Upper lobe of left lung (tissue), 6 donors: ENCODE measurements around the gene PCGF3. TPM values are rescaled to one million over a fixed set of nuclear protein-coding genes. Genes with fewer than 3 reads are reported as not detected.
"Not testable (repeated sequence)": the region's sequence is repeated elsewhere in the genome, so short reads cannot be mapped to it uniquely, and the experiment has no call there.

Experiments
- ATAC-seq, 2 donors: fragments of 200-7000 bp; cut with Tn5 transposase; one replicate each; pipeline ENCODE4 v1.9.1; 2022; ENCODE audit warnings: mild to moderate bottlenecking in 2 of 2, moderate library complexity in 2 of 2; ENCODE audit not compliant: low FRiP score in 2 of 2
- DNase-seq, 2 donors: peaks; one replicate each; pipeline ENCODE4 v3.0.0-alpha.2; 2019 to 2020
- H3K27ac ChIP-seq, 4 donors: fragments of 200-600 bp; sonication (generic); one replicate each; pipeline ENCODE4 v1.5.1; 2016 to 2019
- H3K27me3 ChIP-seq, 4 donors: fragments of 200-600 bp; sonication (generic); one replicate each; pipeline ENCODE4 v1.5.1; 2017 to 2019
- H3K36me3 ChIP-seq, 4 donors: fragments of 200-600 bp; sonication (generic); one replicate each; pipeline ENCODE4 v1.5.1; 2016 to 2019
- H3K4me1 ChIP-seq, 4 donors: fragments of 200-600 bp; sonication (generic); one replicate each; pipeline ENCODE4 v1.5.1; 2018 to 2019
- H3K4me3 ChIP-seq, 4 donors: fragments of 200-600 bp; sonication (generic); one replicate each; pipeline ENCODE4 v1.5.1; 2017 to 2019; ENCODE audit warnings: mild to moderate bottlenecking in 2 of 4, moderate library complexity in 1 of 4
- H3K9me3 ChIP-seq, 4 donors: fragments of 200-600 bp; sonication (generic); one replicate each; pipeline ENCODE4 v1.5.1; 2018 to 2019
- CTCF ChIP-seq, 6 experiments: fragments of 450-650 bp in 4 of 6; fragments of 200-600 bp in 2 of 6; sonication (generic) in 2 of 6; IDR thresholded peaks; one replicate each; pipeline ENCODE4 v1.5.1; 2016 to 2019; ENCODE audit warnings: antibody characterized with exemption in 6 of 6
- EP300 ChIP-seq, 4 donors: sonication (generic); formaldehyde crosslinking; IDR thresholded peaks; one replicate each; pipeline ENCODE4 v1.5.1; 2017; ENCODE audit warnings: antibody characterized with exemption in 4 of 4, control low read depth in 2 of 4
- POLR2A ChIP-seq, 4 donors: fragments of 450-650 bp; IDR thresholded peaks; one replicate each; pipeline ENCODE4 v1.5.1; 2016 to 2017; ENCODE audit warnings: antibody characterized with exemption in 4 of 4, mild to moderate bottlenecking in 2 of 4
- POLR2AphosphoS5 ChIP-seq, 2 donors: sonication (generic); formaldehyde crosslinking; IDR thresholded peaks; one replicate each; pipeline ENCODE4 v1.5.1; 2017; ENCODE audit warnings: antibody characterized with exemption in 2 of 2
- WGBS, 2 donors: methylation state at CpG; one replicate each; pipeline ENCODE4 v1.1.5; 2017 to 2018; 5-methylcytosine and 5-hydroxymethylcytosine counted together
- total RNA-seq, 6 donors: library from RNA; depleted of rRNA in 4 of 6; stranded (reverse); fragments of >200 nt in 4 of 6; gene quantifications; one replicate each; pipeline versions ENCODE4 v1.1.0 to v1.2.1, GENCODE V29; 2016 to 2021
- donor health status: DM: no; HTN: no; CAD: no; lungs with moderate emphysema.
- donor health status: DM: no; HTN: yes; CAD: no; lungs with severe emphysema.

PCGF3 gene
- total RNA-seq, 6 donors from 2014 or later = 36.4 to 150 (median 41.0) TPM

GRCh38 chr4:776743-777441 is 71.3 kb downstream of the PCGF3 start:
- 93% methylated on average over 9 of the region's 9 CpGs for WGBS, 2 donors
- no peak for DNase-seq
- H3K27me3 ChIP-seq = no peaks in the 10 kb centered on the region
- H3K4me1 ChIP-seq = peaks cover 26 to 64% (median 39%) of the 10 kb centered on the region in 4 donors
- H3K9me3 ChIP-seq = no peaks in the 10 kb centered on the region
- no peak overlapping the region for H3K4me3 ChIP-seq
- TF ChIP-seq EP300 (IDR thresholded peaks at IDR 0.05) (no peak), POLR2AphosphoS5 (IDR thresholded peaks at IDR 0.05) (no peak), CTCF (IDR thresholded peaks at IDR 0.05) (no peak), POLR2A (IDR thresholded peaks at IDR 0.05) (no peak)
- peaks cover 10 to 80% (median 35%) of the 10 kb centered on the region in 4 donors for H3K36me3 ChIP-seq
- H3K27ac ChIP-seq = no peak overlapping the region
- ATAC-seq = no peak

GRCh38 chr4:777520-778262 is 72.1 kb downstream of the PCGF3 start:
- H3K27ac ChIP-seq = no peak overlapping the region
- no peak for ATAC-seq
- H3K9me3 ChIP-seq = no peaks in the 10 kb centered on the region
- H3K27me3 ChIP-seq = no peaks in the 10 kb centered on the region
- H3K4me1 ChIP-seq = peaks cover 32 to 68% (median 43%) of the 10 kb centered on the region in 4 donors
- TF ChIP-seq POLR2AphosphoS5 (IDR thresholded peaks at IDR 0.05) (no peak), CTCF (IDR thresholded peaks at IDR 0.05) (no peak), POLR2A (IDR thresholded peaks at IDR 0.05) (no peak), EP300 (IDR thresholded peaks at IDR 0.05) (no peak)
- no peak for DNase-seq
- peaks cover 10 to 78% (median 34%) of the 10 kb centered on the region in 4 donors for H3K36me3 ChIP-seq
- no peak overlapping the region for H3K4me3 ChIP-seq
- 83 to 95% methylated on average over 6 of the region's 6 CpGs for WGBS, 2 donors

GRCh38 chr4:779555-779954 is 73.9 kb downstream of the PCGF3 start:
- TF ChIP-seq POLR2A (IDR thresholded peaks at IDR 0.05) (no peak), EP300 (IDR thresholded peaks at IDR 0.05) (no peak), CTCF (IDR thresholded peaks at IDR 0.05) (no peak), POLR2AphosphoS5 (IDR thresholded peaks at IDR 0.05) (no peak)
- Histone ChIP-seq H3K27ac (no peak overlapping the region), H3K36me3 (peaks cover 6 to 59% (median 26%) of the 10 kb centered on the region in 4 donors), H3K4me1 (peaks cover 31 to 58% (median 40%) of the 10 kb centered on the region in 4 donors), H3K27me3 (no peaks in the 10 kb centered on the region), H3K4me3 (no peak overlapping the region), H3K9me3 (no peaks in the 10 kb centered on the region)
- DNase-seq (no peak), ATAC-seq (no peak)
- 90% methylated on average over 1 to 2 of the region's 2 CpGs for WGBS, 2 donors

GRCh38 chr4:780255-780654 is 74.6 kb downstream of the PCGF3 start:
- ATAC-seq, H3K9me3 ChIP-seq, DNase-seq, H3K27me3 ChIP-seq: not testable (repeated sequence)
- 75 to 80% methylated on average over 10 of the region's 10 CpGs for WGBS, 2 donors
- H3K36me3 ChIP-seq = peaks cover 5 to 52% (median 19%) of the 10 kb centered on the region in 4 donors
- peak overlapping the region; percentile 90 to 97 (median 92) for H3K27ac ChIP-seq
- H3K4me1 ChIP-seq = peaks cover 27 to 58% (median 36%) of the 10 kb centered on the region in 4 donors
- H3K4me3 ChIP-seq = peak overlapping the region; percentile 89 to 100 (median 94)

- Histone ChIP-seq H3K27ac (peak overlapping the region; percentile 90 to 97 (median 92)), H3K4me1 (peaks cover 32 to 58% (median 40%) of the 10 kb centered on the region in 4 donors), H3K4me3 (peak overlapping the region; percentile 89 to 100 (median 94)), H3K27me3 (peaks cover 0 to 12% (median 7%) of the 10 kb centered on the region in 4 donors), H3K36me3 (peaks cover 3 to 46% (median 13%) of the 10 kb centered on the region in 4 donors), H3K9me3 (no peaks in the 10 kb centered on the region)
- no peak for DNase-seq
- TF ChIP-seq POLR2A (IDR thresholded peaks at IDR 0.05) = no peak
- no peak for TF ChIP-seq CTCF (IDR thresholded peaks at IDR 0.05)
- TF ChIP-seq EP300 (IDR thresholded peaks at IDR 0.05) = no peak
- TF ChIP-seq POLR2AphosphoS5 (IDR thresholded peaks at IDR 0.05) = no peak
- 4% methylated on average over 21 to 22 of the region's 38 CpGs for WGBS, 2 donors
- no peak for ATAC-seq
These were observed 75.3 kb downstream of the PCGF3 start for GRCh38 chr4:780716-781492.
